Retinal pigment epithelial cell (primary cell): ENCODE data around the gene ADAMTSL3.

Experiments used
- DNase-seq: peaks from one replicate; pipeline ENCODE4 v3.0.0-alpha.2; 2010; ENCODE audit warnings: low read depth
- H3K4me3 ChIP-seq: 2 replicates; pipeline ENCODE4 v1.5.1; 2011; ENCODE audit warnings: mild to moderate bottlenecking, low read length, control low read depth, moderate library complexity
- TF ChIP-seq, protein P1 (sequence below): conservative IDR thresholded peaks from 2 replicates; pipeline ENCODE4 v1.5.1; 2011; ENCODE audit warnings: low read depth, low read length, control low read depth, inconsistent platforms

The ADAMTSL3 gene

GRCh38 chr15:83653639-83654378 is at the start of gene ADAMTSL3:
TSS of gene ADAMTSL3 (plus strand) at chr15:83654123. CDS start at chr15:83655762, 1,639 bp downstream.
- H3K4me3 ChIP-seq, result peak within 1 kb of the TSS; percentile 59
- no peak for DNase-seq
- TF ChIP-seq, protein P1, sequence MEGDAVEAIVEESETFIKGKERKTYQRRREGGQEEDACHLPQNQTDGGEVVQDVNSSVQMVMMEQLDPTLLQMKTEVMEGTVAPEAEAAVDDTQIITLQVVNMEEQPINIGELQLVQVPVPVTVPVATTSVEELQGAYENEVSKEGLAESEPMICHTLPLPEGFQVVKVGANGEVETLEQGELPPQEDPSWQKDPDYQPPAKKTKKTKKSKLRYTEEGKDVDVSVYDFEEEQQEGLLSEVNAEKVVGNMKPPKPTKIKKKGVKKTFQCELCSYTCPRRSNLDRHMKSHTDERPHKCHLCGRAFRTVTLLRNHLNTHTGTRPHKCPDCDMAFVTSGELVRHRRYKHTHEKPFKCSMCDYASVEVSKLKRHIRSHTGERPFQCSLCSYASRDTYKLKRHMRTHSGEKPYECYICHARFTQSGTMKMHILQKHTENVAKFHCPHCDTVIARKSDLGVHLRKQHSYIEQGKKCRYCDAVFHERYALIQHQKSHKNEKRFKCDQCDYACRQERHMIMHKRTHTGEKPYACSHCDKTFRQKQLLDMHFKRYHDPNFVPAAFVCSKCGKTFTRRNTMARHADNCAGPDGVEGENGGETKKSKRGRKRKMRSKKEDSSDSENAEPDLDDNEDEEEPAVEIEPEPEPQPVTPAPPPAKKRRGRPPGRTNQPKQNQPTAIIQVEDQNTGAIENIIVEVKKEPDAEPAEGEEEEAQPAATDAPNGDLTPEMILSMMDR, result no peak

- no peak overlapping the region for H3K4me3 ChIP-seq
- DNase-seq, result no peak
- TF ChIP-seq, protein P1, result no peak
Observed at GRCh38 chr15:83604549-83604948, 49.4 kb upstream of the ADAMTSL3 start.

DNA sequence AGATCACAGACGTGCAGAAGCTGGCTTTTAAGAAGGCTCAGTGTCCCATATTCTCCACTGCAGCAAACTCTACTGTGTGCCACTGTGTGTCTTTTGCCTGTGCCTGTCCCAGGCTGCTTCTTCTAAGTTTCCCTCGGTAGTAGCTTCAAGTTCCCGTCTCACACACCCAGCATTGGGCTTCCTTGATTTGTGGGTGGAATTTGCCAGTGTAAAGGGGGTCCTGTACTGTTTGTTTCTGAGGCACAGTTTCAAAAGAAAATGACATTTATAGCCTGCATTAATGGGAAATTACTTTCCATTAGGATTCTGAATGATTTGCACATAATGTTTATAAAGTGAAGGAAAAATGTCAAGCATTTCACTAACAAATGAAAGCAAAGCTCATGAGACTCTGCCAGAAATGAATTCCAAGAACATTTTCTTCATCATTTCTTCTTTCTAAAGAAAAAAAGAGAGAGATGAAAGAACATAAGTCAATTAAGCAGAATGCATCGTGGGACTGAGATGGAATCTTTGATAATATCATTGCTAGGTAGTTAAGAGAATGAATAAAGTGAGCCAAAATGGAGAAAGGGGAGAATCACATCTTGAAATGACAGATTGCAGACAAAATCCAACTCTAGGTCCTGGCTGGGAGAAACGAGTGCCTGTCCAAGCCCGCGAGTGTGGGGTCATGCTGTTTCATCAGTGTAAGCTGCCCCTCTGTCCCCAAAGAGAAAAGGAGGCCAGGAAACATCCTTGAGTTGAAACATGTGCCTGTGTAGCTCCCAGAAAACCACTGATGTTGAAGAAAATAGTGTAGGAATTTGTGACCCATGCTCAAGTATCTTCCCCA is 48.6 kb upstream of the ADAMTSL3 start:
- no peak overlapping the region for H3K4me3 ChIP-seq
- TF ChIP-seq, protein P1, result no peak
- no peak for DNase-seq

DNA sequence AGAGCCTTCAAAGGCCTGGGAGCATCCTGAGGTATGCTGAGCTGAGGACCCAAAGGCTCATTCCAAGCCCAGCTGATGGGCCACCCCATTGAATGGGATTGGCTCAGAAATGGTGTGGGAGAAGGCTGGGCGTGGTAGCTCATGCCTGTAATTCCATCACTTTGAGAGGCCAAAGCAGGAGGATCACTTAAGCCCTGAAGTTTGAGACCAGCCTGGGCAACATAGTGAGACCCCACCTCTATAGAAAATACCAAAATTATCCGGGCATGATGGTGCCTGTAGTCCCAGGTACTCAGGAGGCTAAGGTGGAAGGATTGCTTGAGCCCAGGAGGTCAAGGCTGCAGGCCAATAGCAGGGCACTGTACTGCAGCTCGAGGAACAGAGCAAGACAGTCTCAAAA is 43.8 kb upstream of the ADAMTSL3 start:
- no peak overlapping the region for H3K4me3 ChIP-seq
- no peak for DNase-seq
- TF ChIP-seq, protein P1, result no peak

- TF ChIP-seq, protein P1, result no peak
- DNase-seq, result no peak
- no peak overlapping the region for H3K4me3 ChIP-seq
Observed at GRCh38 chr15:83610901-83611685, 42.8 kb upstream of the ADAMTSL3 start.

GRCh38 chr15:83612226-83612625 is 41.7 kb upstream of the ADAMTSL3 start:
- TF ChIP-seq, protein P1, result no peak
- no peak for DNase-seq
- H3K4me3 ChIP-seq, result no peak overlapping the region
